ENCODE measurements around the gene PACRGL.

The PACRGL gene

GRCh38 chr4:20700007-20700761, at the start of gene PACRGL:
Gene PACRGL (plus strand): TSS chr4:20700458. CDS start chr4:20704482, 4,024 bp downstream.
- DNase-seq = peak; percentile 93

GRCh38 chr4:20652226-20652885, 47.9 kb upstream of the PACRGL start:
- DNase-seq = no peak

GRCh38 chr4:20658456-20658855, 41.8 kb upstream of the PACRGL start:
- no peak for DNase-seq

GRCh38 chr4:20662851-20663250, 37.4 kb upstream of the PACRGL start:
- DNase-seq = peak; percentile 20

GRCh38 chr4:20666012-20666860, 34.0 kb upstream of the PACRGL start:
- DNase-seq = no peak

GRCh38 chr4:20672262-20672661, 28.0 kb upstream of the PACRGL start:
- DNase-seq = no peak

- DNase-seq = no peak
These were observed 24.5 kb upstream of the PACRGL start for GRCh38 chr4:20675786-20676185.

GRCh38 chr4:20676501-20677197, 23.6 kb upstream of the PACRGL start:
- peak; percentile 16 for DNase-seq

GRCh38 chr4:20678400-20678799, 21.9 kb upstream of the PACRGL start:
- no peak for DNase-seq

- no peak for DNase-seq
These were observed 20.3 kb upstream of the PACRGL start for GRCh38 chr4:20679951-20680350.

GRCh38 chr4:20680736-20681135, 19.5 kb upstream of the PACRGL start:
- no peak for DNase-seq

GRCh38 chr4:20681271-20681670, 19.0 kb upstream of the PACRGL start:
- no peak for DNase-seq

GRCh38 chr4:20682853-20683252, 17.4 kb upstream of the PACRGL start:
- DNase-seq = no peak

GRCh38 chr4:20683766-20684165, 16.5 kb upstream of the PACRGL start:
- no peak for DNase-seq

GRCh38 chr4:20684852-20685763, 15.2 kb upstream of the PACRGL start:
- DNase-seq = peak; percentile 25

GRCh38 chr4:20687864-20688263, 12.4 kb upstream of the PACRGL start:
- DNase-seq = peak; percentile 85

GRCh38 chr4:20696815-20697214, 3.4 kb upstream of the PACRGL start:
- no peak for DNase-seq

GRCh38 chr4:20698382-20698781, 1.9 kb upstream of the PACRGL start:
- DNase-seq = peak; percentile 30

GRCh38 chr4:20698820-20699219, 1.4 kb upstream of the PACRGL start:
- DNase-seq = no peak

- DNase-seq = no peak
These were observed 11.1 kb downstream of the PACRGL start for GRCh38 chr4:20711335-20711734.

- DNase-seq = no peak
These were observed 22.8 kb downstream of the PACRGL start for GRCh38 chr4:20723019-20723418.

- no peak for DNase-seq
These were observed 23.2 kb downstream of the PACRGL start for GRCh38 chr4:20723463-20723862.

Measured in fibroblast of skin of right quadriceps (primary cell).